ENCODE data around the gene CSF3.

CSF3 gene

GRCh38 chr17:40065769-40066510, 50.7 kb downstream of the CSF3 start:
- H3K27me3 Mint-ChIP-seq = peaks cover 2% of the 10 kb centered on the region
- no peak for DNase-seq (ENCODE audit: low spot score in 2 of 2)
- no peak overlapping the region for H3K27ac Mint-ChIP-seq
- no peak for ATAC-seq (ENCODE audit: low read depth)
- H3K36me3 Mint-ChIP-seq = no peaks in the 10 kb centered on the region
- no peaks in the 10 kb centered on the region for H3K9me3 Mint-ChIP-seq
- peaks cover 58% of the 10 kb centered on the region for H3K4me1 Mint-ChIP-seq
- no peak overlapping the region for H3K4me3 Mint-ChIP-seq
